WERI-Rb-1 (cell line): Measurements from ENCODE around the gene TMUB1.

Source experiments
- DNase-seq: peaks from one replicate; pipeline ENCODE4 v3.0.0-alpha.2; 2020
- H3K27ac ChIP-seq: fragments of 250-450 bp; sonication (Bioruptor Pico); 2 replicates; pipeline ENCODE4 v1.5.1; 2020; ENCODE audit warnings: mild to moderate bottlenecking, moderate library complexity
- H3K27me3 ChIP-seq: fragments of 250-450 bp; sonication (Bioruptor Pico); 2 replicates; pipeline ENCODE4 v1.5.1; 2021; ENCODE audit warnings: mild to moderate bottlenecking, low read depth, moderate library complexity; ENCODE audit not compliant: insufficient read depth, severe bottlenecking
- H3K36me3 ChIP-seq: fragments of 250-450 bp; sonication (Bioruptor Pico); 2 replicates; pipeline ENCODE4 v1.5.1; 2020; ENCODE audit warnings: mild to moderate bottlenecking, moderate library complexity
- H3K4me3 ChIP-seq: 2 replicates; pipeline ENCODE4 v1.5.1; 2011; ENCODE audit warnings: low read depth, mild to moderate bottlenecking, control low read depth, low read length
- H3K9me3 ChIP-seq: fragments of 250-450 bp; sonication (Bioruptor Pico); 2 replicates; pipeline ENCODE4 v1.5.1; 2021; ENCODE audit warnings: mild to moderate bottlenecking, moderate library complexity; ENCODE audit not compliant: severe bottlenecking
- TF ChIP-seq, protein P1 (sequence below): IDR thresholded peaks from 2 replicates; pipeline ENCODE4 v1.5.1; 2011; ENCODE audit warnings: low read depth, mild to moderate bottlenecking, control low read depth, inconsistent platforms, low read length

The TMUB1 gene

DNA sequence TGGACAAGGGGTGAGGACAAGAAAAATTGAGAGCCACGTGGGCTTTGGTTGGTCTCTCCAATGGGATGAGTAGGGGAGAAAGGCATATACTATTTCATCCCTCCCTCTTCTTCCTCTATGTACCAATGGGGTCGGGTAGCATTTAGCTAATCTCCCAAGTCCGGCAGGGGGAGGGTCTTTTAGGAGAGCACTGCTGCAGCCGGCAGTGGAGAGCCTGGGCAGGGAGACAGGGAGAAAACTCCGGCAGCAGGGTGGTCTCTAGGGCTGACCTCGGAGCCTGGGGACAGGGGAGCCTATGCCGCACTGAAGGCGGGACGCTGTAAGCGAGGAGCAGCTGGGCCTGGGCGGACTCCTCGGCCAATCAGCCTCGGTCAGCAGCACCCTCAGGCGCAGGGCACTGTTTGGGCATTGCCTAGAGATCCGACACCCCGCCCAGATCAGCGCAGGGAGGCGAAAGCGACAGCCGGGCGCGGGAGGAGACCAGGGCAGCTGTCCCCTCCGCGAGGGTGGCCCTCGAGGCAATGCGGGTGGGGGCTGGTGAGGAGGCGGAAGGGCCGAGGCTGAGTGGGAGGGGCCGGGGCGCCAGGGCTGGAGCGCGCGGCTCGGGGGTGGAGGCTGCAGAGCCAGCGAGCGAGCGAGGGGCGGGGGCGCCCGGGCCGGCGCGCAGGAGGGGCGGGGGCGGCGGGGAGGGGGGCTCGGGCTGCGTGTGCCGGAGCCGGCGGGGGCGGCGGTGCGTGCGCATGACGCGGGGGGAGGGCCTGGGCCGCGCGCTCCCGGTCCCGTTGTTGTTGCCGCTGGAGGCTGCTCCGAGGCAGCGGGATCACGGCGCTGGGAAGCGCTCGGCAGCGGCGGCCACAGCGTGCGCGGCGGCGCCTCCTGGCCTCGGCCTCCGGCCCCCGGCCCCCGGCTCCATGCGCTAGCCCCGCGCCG, 2.7 kb upstream of the TMUB1 start, which contains the start of gene AGAP3:
AGAP3 (plus strand) TSS at position 785 of the 930 bp plus-strand sequence. CDS start 267 bp downstream, outside the sequence.
- Histone ChIP-seq H3K4me3 (peak within 1 kb of the TSS; percentile 87), H3K36me3 (peaks cover 28% of the 10 kb centered on the region), H3K27me3 (no peaks in the 10 kb centered on the region), H3K9me3 (no peaks in the 10 kb centered on the region), H3K27ac (peak within 1 kb of the TSS; percentile 96)
- TF ChIP-seq, protein P1, sequence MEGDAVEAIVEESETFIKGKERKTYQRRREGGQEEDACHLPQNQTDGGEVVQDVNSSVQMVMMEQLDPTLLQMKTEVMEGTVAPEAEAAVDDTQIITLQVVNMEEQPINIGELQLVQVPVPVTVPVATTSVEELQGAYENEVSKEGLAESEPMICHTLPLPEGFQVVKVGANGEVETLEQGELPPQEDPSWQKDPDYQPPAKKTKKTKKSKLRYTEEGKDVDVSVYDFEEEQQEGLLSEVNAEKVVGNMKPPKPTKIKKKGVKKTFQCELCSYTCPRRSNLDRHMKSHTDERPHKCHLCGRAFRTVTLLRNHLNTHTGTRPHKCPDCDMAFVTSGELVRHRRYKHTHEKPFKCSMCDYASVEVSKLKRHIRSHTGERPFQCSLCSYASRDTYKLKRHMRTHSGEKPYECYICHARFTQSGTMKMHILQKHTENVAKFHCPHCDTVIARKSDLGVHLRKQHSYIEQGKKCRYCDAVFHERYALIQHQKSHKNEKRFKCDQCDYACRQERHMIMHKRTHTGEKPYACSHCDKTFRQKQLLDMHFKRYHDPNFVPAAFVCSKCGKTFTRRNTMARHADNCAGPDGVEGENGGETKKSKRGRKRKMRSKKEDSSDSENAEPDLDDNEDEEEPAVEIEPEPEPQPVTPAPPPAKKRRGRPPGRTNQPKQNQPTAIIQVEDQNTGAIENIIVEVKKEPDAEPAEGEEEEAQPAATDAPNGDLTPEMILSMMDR = no peak
- peak; percentile 94 for DNase-seq

DNA sequence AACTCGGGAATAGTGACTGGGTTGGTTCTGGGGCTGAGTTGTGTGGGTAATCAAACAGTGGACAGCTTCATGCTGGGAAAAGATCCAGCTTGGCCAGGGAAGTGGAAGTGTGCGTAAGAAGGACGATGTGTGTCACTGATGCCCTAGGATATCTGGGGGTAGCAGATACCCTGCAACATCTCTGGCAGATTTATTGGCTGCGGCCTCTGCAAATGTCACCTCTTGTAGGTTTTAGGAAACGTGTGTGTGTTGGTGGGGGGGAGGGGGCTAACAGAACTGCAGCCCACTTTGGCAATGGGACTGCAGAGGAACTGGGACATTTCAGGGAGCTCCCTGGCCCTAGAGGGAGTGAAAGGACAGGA, 2.0 kb upstream of the TMUB1 start:
- Histone ChIP-seq H3K36me3 (peaks cover 27% of the 10 kb centered on the region), H3K27me3 (no peaks in the 10 kb centered on the region), H3K27ac (peak overlapping the region; percentile 87), H3K9me3 (no peaks in the 10 kb centered on the region), H3K4me3 (no peak overlapping the region)
- TF ChIP-seq, protein P1 = no peak
- DNase-seq = no peak

DNA sequence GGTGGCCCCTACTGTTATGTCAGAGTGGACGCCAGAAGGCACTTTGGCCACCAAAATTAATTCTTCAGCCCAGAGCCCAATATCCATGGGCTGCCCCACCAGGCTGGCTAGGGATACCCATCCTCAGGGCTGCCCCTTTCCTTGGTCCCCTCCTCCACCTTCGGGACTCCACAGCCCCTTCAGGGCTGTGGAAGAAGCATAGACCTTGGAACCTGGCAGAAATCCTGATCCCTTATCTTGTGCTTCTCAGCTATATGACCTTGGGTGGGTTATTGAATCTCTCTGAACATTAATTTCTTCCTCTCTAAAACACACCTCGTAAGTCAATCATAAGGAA, 499 bp upstream of the TMUB1 start:
- no peak for DNase-seq
- Histone ChIP-seq H3K27me3 (no peaks in the 10 kb centered on the region), H3K36me3 (peaks cover 38% of the 10 kb centered on the region), H3K4me3 (peak overlapping the region; percentile 49), H3K27ac (no peak overlapping the region), H3K9me3 (no peaks in the 10 kb centered on the region)
- TF ChIP-seq, protein P1 = no peak

DNA sequence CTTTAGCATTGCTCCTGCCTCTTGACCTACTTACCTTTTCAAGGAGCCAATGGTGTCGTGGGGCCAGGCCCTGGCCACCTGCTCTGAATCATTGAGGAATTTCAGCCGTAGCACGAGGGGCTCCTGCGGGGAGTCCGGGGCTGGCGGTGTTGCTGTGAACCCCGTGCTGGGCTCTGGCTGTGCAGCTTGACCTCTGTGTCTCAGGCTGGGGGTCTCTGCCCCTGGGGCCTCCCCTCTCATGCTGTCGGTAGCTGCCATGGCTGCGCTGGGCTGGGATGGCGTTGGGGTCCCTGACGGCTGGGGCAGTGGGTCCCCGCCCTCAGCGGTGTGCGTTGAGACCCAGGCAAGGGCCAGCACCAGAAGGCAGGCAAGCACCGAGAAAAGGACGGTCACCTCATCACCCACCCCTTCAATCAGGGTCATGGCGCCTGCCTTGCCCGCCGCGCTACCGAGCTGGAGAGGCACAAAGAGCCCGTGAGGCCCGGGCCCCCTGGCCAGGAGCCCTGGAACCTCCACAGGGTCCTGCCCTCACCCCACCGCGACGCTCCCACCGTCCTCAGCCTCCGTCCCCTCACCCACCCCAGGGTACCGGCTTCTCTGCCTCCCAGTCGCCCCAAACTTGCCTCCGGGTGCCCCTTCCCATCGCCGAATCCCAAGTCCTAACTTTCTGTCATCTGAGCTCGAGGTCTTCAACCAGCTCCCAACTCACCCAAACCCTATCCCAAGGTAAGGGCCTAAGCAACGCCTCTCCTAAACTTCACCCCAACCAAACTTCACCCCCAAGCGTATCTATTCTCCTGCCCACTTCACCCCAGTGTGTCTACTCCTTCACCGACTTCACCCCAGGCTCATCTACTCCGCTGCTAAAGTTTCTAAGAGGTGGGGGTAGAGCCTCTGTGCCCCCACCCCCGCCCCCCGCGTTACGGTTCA, 887 bp downstream of the TMUB1 start:
- Histone ChIP-seq H3K27me3 (no peaks in the 10 kb centered on the region), H3K27ac (peak overlapping the region; percentile 98), H3K36me3 (peaks cover 26% of the 10 kb centered on the region), H3K4me3 (peak overlapping the region; percentile 49), H3K9me3 (no peaks in the 10 kb centered on the region)
- TF ChIP-seq, protein P1 = no peak
- DNase-seq = no peak

DNA sequence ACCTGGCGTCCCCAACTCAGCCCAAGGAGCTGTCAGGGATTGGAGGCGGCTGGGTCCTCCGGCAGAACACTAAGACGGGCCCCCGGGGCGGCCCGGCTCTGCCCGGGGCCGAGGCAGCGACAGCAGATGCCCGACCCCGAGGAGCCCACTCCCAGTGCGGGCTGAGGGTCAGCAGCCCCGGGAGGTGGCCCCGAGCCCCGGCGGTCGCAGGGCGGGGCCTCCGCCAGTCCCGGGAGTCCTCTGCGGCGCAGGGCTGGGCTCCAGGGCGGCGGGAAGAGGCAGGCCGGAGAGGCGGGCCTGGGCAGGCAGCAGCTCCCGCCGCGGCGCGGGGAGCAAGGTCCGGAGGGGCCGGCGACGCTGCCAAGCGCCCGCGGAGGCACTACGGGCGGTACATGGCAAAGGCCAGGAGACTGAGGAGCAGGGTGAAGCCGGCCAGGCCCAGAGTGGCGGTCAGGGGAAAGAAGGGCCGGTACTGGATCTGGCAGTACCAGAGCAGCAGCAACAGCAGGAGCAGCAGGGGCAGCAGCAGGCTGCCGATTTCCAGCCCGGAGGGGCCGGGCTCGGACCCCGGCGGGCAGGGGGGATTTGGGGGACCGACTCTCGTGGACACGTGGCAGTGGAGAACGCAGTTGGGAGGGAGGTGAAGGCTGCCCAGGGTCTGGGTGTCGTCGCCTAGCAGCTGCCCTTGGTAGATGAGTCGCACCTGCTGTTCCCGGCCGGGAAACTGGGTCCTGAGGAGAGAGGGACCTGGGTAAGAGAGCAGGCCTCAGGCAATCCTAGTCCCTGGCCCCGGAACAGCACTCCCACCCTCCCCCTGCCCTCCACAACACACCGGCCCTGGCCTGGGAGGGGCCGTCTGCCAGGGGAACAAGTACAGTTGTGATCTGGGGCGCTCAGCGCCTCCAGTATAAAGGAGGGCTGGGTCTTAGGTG, 1.9 kb downstream of the TMUB1 start:
- no peak for DNase-seq
- no peaks in the 10 kb centered on the region for H3K27me3 ChIP-seq
- H3K9me3 ChIP-seq = no peaks in the 10 kb centered on the region
- peak overlapping the region; percentile 98 for H3K27ac ChIP-seq
- peaks cover 31% of the 10 kb centered on the region for H3K36me3 ChIP-seq
- TF ChIP-seq, protein P1 = no peak
- peak overlapping the region; percentile 80 for H3K4me3 ChIP-seq
